Left kidney (tissue), 2 donors: ENCODE data around the gene MEGF10. TPM values are rescaled to one million over a fixed set of nuclear protein-coding genes. Genes with fewer than 3 reads are reported as not detected.

Source experiments
- DNase-seq: peaks from one replicate; pipeline ENCODE4 v3.0.0-alpha.2; 2013
- polyA plus RNA-seq: library from polyadenylated mRNA; unstranded; fragments of 120-200 nt; gene quantifications from one replicate; pipeline ENCODE4 v1.2.1, GENCODE V29; 2013; ENCODE audit not compliant: insufficient read length

The MEGF10 gene
- polyA plus RNA-seq, 1 donor = 1.1 TPM

GRCh38 chr5:127410959-127411358 lies 120.4 kb downstream of the MEGF10 start:
- no peak for DNase-seq

- no peak for DNase-seq
These were observed 120.8 kb downstream of the MEGF10 start for GRCh38 chr5:127411381-127411780.

- no peak for DNase-seq
These were observed 122.1 kb downstream of the MEGF10 start for GRCh38 chr5:127412698-127413097.

- DNase-seq = no peak
These were observed 124.4 kb downstream of the MEGF10 start for GRCh38 chr5:127415034-127415433.

- DNase-seq = no peak
These were observed 126.3 kb downstream of the MEGF10 start for GRCh38 chr5:127416906-127417305.

GRCh38 chr5:127417528-127417927 lies 126.9 kb downstream of the MEGF10 start:
- DNase-seq = no peak

- DNase-seq = no peak
These were observed 127.8 kb downstream of the MEGF10 start for GRCh38 chr5:127418367-127418766.

- no peak for DNase-seq
These were observed 128.5 kb downstream of the MEGF10 start for GRCh38 chr5:127418974-127419682.

- no peak for DNase-seq
These were observed 129.2 kb downstream of the MEGF10 start for GRCh38 chr5:127419683-127420257.

- DNase-seq = no peak
These were observed 130.2 kb downstream of the MEGF10 start for GRCh38 chr5:127420758-127421157.

GRCh38 chr5:127421471-127421870 lies 130.9 kb downstream of the MEGF10 start:
- no peak for DNase-seq

GRCh38 chr5:127423173-127423798 lies 132.7 kb downstream of the MEGF10 start:
- no peak for DNase-seq

- DNase-seq = no peak
These were observed 134.4 kb downstream of the MEGF10 start for GRCh38 chr5:127425037-127425436.

GRCh38 chr5:127425868-127426267 lies 135.3 kb downstream of the MEGF10 start:
- DNase-seq = no peak

- no peak for DNase-seq
These were observed 136.1 kb downstream of the MEGF10 start for GRCh38 chr5:127426661-127427060.

- no peak for DNase-seq
These were observed 137.7 kb downstream of the MEGF10 start for GRCh38 chr5:127428276-127428675.

- DNase-seq = no peak
These were observed 138.2 kb downstream of the MEGF10 start for GRCh38 chr5:127428748-127429147.

- no peak for DNase-seq
These were observed 139.3 kb downstream of the MEGF10 start for GRCh38 chr5:127429928-127430327.

GRCh38 chr5:127430627-127431026 lies 140.0 kb downstream of the MEGF10 start:
- no peak for DNase-seq

- DNase-seq = no peak
These were observed 141.5 kb downstream of the MEGF10 start for GRCh38 chr5:127431977-127432585.

GRCh38 chr5:127433526-127433925 lies 142.9 kb downstream of the MEGF10 start:
- DNase-seq = no peak

GRCh38 chr5:127434588-127434987 lies 144.0 kb downstream of the MEGF10 start:
- DNase-seq = no peak

GRCh38 chr5:127435821-127436220 lies 145.2 kb downstream of the MEGF10 start:
- no peak for DNase-seq
